Measurements from ENCODE around the gene DICER1. TPM values are rescaled to one million over a fixed set of nuclear protein-coding genes. Genes with fewer than 3 reads are reported as not detected.

DICER1 gene
- total RNA-seq, 1 donor from 2014 or later: 70.0 TPM

DNA sequence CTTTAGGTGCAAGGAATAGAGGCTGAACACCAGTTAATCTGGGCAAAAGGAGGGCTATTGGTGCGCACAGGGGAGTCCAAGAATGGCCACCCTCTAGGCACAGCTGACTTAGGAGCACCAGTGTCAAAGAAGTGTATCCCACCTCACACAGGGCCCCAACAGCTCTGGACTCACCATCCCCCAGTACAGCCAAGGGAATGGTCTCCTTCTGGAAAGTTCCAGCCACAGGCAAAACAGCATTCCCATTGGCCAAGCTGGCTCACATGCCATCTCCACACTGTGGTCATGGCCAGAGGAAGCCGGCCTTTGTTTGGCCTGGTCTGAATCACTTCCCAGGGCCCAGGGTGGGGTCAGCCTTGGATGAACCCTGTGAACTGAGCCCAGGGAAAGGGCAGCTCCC lies 120.1 kb downstream of the DICER1 start:
- Histone ChIP-seq H3K4me1 (no peaks in the 10 kb centered on the region), H3K27ac (no peak overlapping the region), H3K9me3 (ENCODE audit: low read depth) (peaks cover 6% of the 10 kb centered on the region), H4K20me1 (ENCODE audit: low read depth) (no peaks in the 10 kb centered on the region), H3K4me2 (no peak overlapping the region), H3K27me3 (peaks cover 10% of the 10 kb centered on the region), H3K36me3 (peaks cover 4% of the 10 kb centered on the region), H3K9ac (no peak overlapping the region), H3K79me2 (ENCODE audit: low read depth) (no peaks in the 10 kb centered on the region), H2AFZ (replicated peaks) (no peak overlapping the region), H3F3A (ENCODE audit: low read depth) (no peaks in the 10 kb centered on the region), H3K4me3 (no peak overlapping the region)
- Mint-ChIP-seq H3K27ac (no peak overlapping the region), H3K27me3 (ENCODE audit: insufficient read depth, low read depth) (peaks cover 8% of the 10 kb centered on the region), H3K4me3 (no peak overlapping the region), H3K36me3 (no peaks in the 10 kb centered on the region), H3K4me1 (peaks cover 3% of the 10 kb centered on the region), H3K9me3 (peaks cover 4% of the 10 kb centered on the region)
- no peak for DNase-seq (ENCODE audit: low spot score)
- TF ChIP-seq, protein P1, sequence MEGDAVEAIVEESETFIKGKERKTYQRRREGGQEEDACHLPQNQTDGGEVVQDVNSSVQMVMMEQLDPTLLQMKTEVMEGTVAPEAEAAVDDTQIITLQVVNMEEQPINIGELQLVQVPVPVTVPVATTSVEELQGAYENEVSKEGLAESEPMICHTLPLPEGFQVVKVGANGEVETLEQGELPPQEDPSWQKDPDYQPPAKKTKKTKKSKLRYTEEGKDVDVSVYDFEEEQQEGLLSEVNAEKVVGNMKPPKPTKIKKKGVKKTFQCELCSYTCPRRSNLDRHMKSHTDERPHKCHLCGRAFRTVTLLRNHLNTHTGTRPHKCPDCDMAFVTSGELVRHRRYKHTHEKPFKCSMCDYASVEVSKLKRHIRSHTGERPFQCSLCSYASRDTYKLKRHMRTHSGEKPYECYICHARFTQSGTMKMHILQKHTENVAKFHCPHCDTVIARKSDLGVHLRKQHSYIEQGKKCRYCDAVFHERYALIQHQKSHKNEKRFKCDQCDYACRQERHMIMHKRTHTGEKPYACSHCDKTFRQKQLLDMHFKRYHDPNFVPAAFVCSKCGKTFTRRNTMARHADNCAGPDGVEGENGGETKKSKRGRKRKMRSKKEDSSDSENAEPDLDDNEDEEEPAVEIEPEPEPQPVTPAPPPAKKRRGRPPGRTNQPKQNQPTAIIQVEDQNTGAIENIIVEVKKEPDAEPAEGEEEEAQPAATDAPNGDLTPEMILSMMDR (IDR thresholded peaks at IDR 0.05): no peak
- TF ChIP-seq EZH2 (IDR thresholded peaks at IDR 0.05) (no peak), EZH2phosphoT487 (IDR thresholded peaks at IDR 0.05) (no peak)

Small RNAs within 50 kb of the gene (microRNA-seq; reads per million reads assigned to microRNA genes)
- 1.5 reads per million for gene MIR3173

Small RNAs within 50 kb of the gene (small RNA-seq; reads per million reads assigned to genes)
- not detected for gene MIR3173

Other genes with a start within 250 kb of the DICER1 start
- 6.3 and 6.7 TPM in 2 replicates for gene CLMN, start 162.4 kb upstream of the DICER1 start, total RNA-seq (ENCODE audit: low replicate concordance)

Data from neural progenitor cell (in vitro differentiated cells).